HUES48 (cell line): Measurements from ENCODE around the gene UBE2S.
A peak's percentile ranks its signal among the peaks of the same experiment; 100 is the strongest.

Experiments used
- H3K27ac ChIP-seq: one replicate; pipeline ENCODE4 v1.7.0; 2013; ENCODE audit warnings: low read depth, low read length, inconsistent platforms
- H3K27me3 ChIP-seq: 2 replicates; pipeline ENCODE4 v1.6.1; 2013; ENCODE audit warnings: mild to moderate bottlenecking, low read length; ENCODE audit not compliant: control insufficient read depth, insufficient read depth
- H3K36me3 ChIP-seq: 2 replicates; pipeline ENCODE4 v1.6.1; 2013; ENCODE audit warnings: low read length; ENCODE audit not compliant: control insufficient read depth, insufficient read depth
- H3K4me1 ChIP-seq: 2 replicates; pipeline ENCODE4 v1.6.1; 2013; ENCODE audit warnings: mild to moderate bottlenecking, low read length; ENCODE audit not compliant: control insufficient read depth, insufficient read depth
- H3K4me3 ChIP-seq: 2 replicates; pipeline ENCODE4 v1.5.1; 2013; ENCODE audit warnings: mild to moderate bottlenecking, low read depth, low read length
- H3K9ac ChIP-seq: 2 replicates; pipeline ENCODE4 v1.6.1; 2013; ENCODE audit warnings: mild to moderate bottlenecking, low read depth, low read length, moderate library complexity
- H3K9me3 ChIP-seq: 2 replicates; pipeline ENCODE4 v1.6.1; 2013; ENCODE audit warnings: low read length; ENCODE audit not compliant: control insufficient read depth, insufficient read depth

The UBE2S gene

GRCh38 chr19:55447421-55448174 lies 40.0 kb upstream of the UBE2S start:
- Histone ChIP-seq H3K27me3 (peaks cover 96% of the 10 kb centered on the region), H3K9ac (no peak overlapping the region), H3K4me3 (no peak overlapping the region), H3K4me1 (peaks cover 4% of the 10 kb centered on the region; the same call in 1 of the 2 replicates), H3K36me3 (no peaks in the 10 kb centered on the region), H3K27ac (no peak overlapping the region), H3K9me3 (no peaks in the 10 kb centered on the region)

- Histone ChIP-seq H3K27ac (no peak overlapping the region), H3K9me3 (no peaks in the 10 kb centered on the region), H3K4me1 (peaks cover under 1% of the 10 kb centered on the region; the same call in 1 of the 2 replicates), H3K4me3 (no peak overlapping the region), H3K36me3 (no peaks in the 10 kb centered on the region), H3K9ac (no peak overlapping the region), H3K27me3 (peaks cover 97% of the 10 kb centered on the region)
These were observed 38.5 kb upstream of the UBE2S start for GRCh38 chr19:55446060-55446459.

- Histone ChIP-seq H3K36me3 (no peaks in the 10 kb centered on the region), H3K4me3 (no peak overlapping the region), H3K9ac (no peak overlapping the region), H3K27me3 (peaks cover 98% of the 10 kb centered on the region), H3K4me1 (peaks cover 4% of the 10 kb centered on the region; the same call in 1 of the 2 replicates), H3K27ac (no peak overlapping the region), H3K9me3 (no peaks in the 10 kb centered on the region)
These were observed 37.1 kb upstream of the UBE2S start for GRCh38 chr19:55444646-55445045.

- Histone ChIP-seq H3K27me3 (peaks cover 98% of the 10 kb centered on the region), H3K9ac (no peak overlapping the region), H3K4me1 (peaks cover 4% of the 10 kb centered on the region; the same call in 1 of the 2 replicates), H3K27ac (no peak overlapping the region), H3K9me3 (no peaks in the 10 kb centered on the region), H3K36me3 (no peaks in the 10 kb centered on the region), H3K4me3 (0 out of 2 replicates have a peak overlapping the region, but pooled peaks have one; percentile 8)
These were observed 36.4 kb upstream of the UBE2S start for GRCh38 chr19:55443824-55444480.

GRCh38 chr19:55443045-55443823 lies 35.6 kb upstream of the UBE2S start, which contains the start of gene SHISA7:
Gene SHISA7, minus strand, starts transcription at chr19:55443300. Its CDS starts 437 bp downstream, at chr19:55442863.
- Histone ChIP-seq H3K4me3 (peak within 1 kb of the TSS; percentile 38; the same call in 1 of the 2 replicates), H3K9me3 (no peaks in the 10 kb centered on the region), H3K27me3 (peaks cover 98% of the 10 kb centered on the region), H3K9ac (no peak within 1 kb of the TSS), H3K36me3 (no peaks in the 10 kb centered on the region), H3K27ac (no peak within 1 kb of the TSS), H3K4me1 (peaks cover 4% of the 10 kb centered on the region; the same call in 1 of the 2 replicates)

GRCh38 chr19:55442372-55442961 lies 34.9 kb upstream of the UBE2S start:
- Histone ChIP-seq H3K36me3 (no peaks in the 10 kb centered on the region), H3K9me3 (no peaks in the 10 kb centered on the region), H3K4me1 (peaks cover 4% of the 10 kb centered on the region; the same call in 1 of the 2 replicates), H3K9ac (no peak overlapping the region), H3K4me3 (no peak overlapping the region; the same call in 1 of the 2 replicates), H3K27me3 (peaks cover 93% of the 10 kb centered on the region), H3K27ac (no peak overlapping the region)

- no peak overlapping the region for H3K9ac ChIP-seq
- peaks cover 4% of the 10 kb centered on the region; the same call in 1 of the 2 replicates for H3K4me1 ChIP-seq
- H3K27me3 ChIP-seq, result peaks cover 86% of the 10 kb centered on the region
- peak overlapping the region; percentile 66; the same call in 1 of the 2 replicates for H3K4me3 ChIP-seq
- no peaks in the 10 kb centered on the region for H3K9me3 ChIP-seq
- H3K27ac ChIP-seq, result no peak overlapping the region
- no peaks in the 10 kb centered on the region for H3K36me3 ChIP-seq
These were observed 34.2 kb upstream of the UBE2S start for GRCh38 chr19:55441692-55442321.

- Histone ChIP-seq H3K27me3 (peaks cover 81% of the 10 kb centered on the region), H3K4me1 (peaks cover 4% of the 10 kb centered on the region; the same call in 1 of the 2 replicates), H3K36me3 (no peaks in the 10 kb centered on the region), H3K9ac (no peak overlapping the region), H3K9me3 (no peaks in the 10 kb centered on the region), H3K27ac (no peak overlapping the region), H3K4me3 (peak overlapping the region; percentile 66)
These were observed 33.7 kb upstream of the UBE2S start for GRCh38 chr19:55441319-55441691.

- Histone ChIP-seq H3K9ac (no peak overlapping the region), H3K4me1 (peaks cover 4% of the 10 kb centered on the region; the same call in 1 of the 2 replicates), H3K27ac (no peak overlapping the region), H3K27me3 (peaks cover 76% of the 10 kb centered on the region), H3K9me3 (no peaks in the 10 kb centered on the region), H3K36me3 (no peaks in the 10 kb centered on the region), H3K4me3 (peak overlapping the region; percentile 66)
These were observed 33.0 kb upstream of the UBE2S start for GRCh38 chr19:55440411-55441105.
